Esophagus muscularis mucosa (tissue), 4 donors: ENCODE results near the gene RCBTB1. TPM values are rescaled to one million over a fixed set of nuclear protein-coding genes. Genes with fewer than 3 reads are reported as not detected.

Experiments
- DNase-seq: peaks from one replicate; pipeline ENCODE4 v3.0.0-alpha.2; 2017; ENCODE audit errors: extremely low spot score
- H3K27ac ChIP-seq, 4 donors: fragments of 200-600 bp; sonication (generic); replicated peaks in 1 of 4; 1 replicate in 3 of 4; 2 replicates in 1 of 4; pipeline ENCODE4 v1.5.1; 2016 to 2019; ENCODE audit warnings: mild to moderate bottlenecking in 1 of 4
- H3K27me3 ChIP-seq, 4 donors: fragments of 200-600 bp; sonication (generic); one replicate each; pipeline versions ENCODE4 v1.5.1 to v1.6.0; 2016 to 2019
- H3K36me3 ChIP-seq, 4 donors: fragments of 200-600 bp; sonication (generic); one replicate each; pipeline ENCODE4 v1.5.1; 2016 to 2019
- H3K4me1 ChIP-seq, 4 donors: fragments of 200-600 bp; sonication (generic); one replicate each; pipeline ENCODE4 v1.5.1; 2016 to 2019
- H3K4me3 ChIP-seq, 4 donors: fragments of 200-600 bp; sonication (generic); 1 replicate in 2 of 4; 2 replicates in 2 of 4; pipeline ENCODE4 v1.5.1; 2016 to 2019; ENCODE audit warnings: mild to moderate bottlenecking in 4 of 4, moderate library complexity in 1 of 4
- H3K9me3 ChIP-seq, 4 donors: fragments of 200-600 bp; sonication (generic); 1 replicate in 3 of 4; 2 replicates in 1 of 4; pipeline ENCODE4 v1.5.1; 2016 to 2019
- EP300 ChIP-seq: sonication (generic); formaldehyde crosslinking; IDR thresholded peaks from one replicate; pipeline ENCODE4 v1.6.1; 2017; ENCODE audit warnings: antibody characterized with exemption
- POLR2A ChIP-seq: fragments of 450-650 bp; IDR thresholded peaks from one replicate; pipeline ENCODE4 v1.6.1; 2017; ENCODE audit warnings: antibody characterized with exemption, moderate library complexity, mild to moderate bottlenecking, low read depth
- POLR2AphosphoS5 ChIP-seq, 2 donors: sonication (generic); formaldehyde crosslinking; IDR thresholded peaks; one replicate each; pipeline ENCODE4 v1.6.1; 2017; ENCODE audit warnings: antibody characterized with exemption in 2 of 2
- WGBS: methylation state at CpG from one replicate; pipeline ENCODE4 v1.1.5; 2018; 5-methylcytosine and 5-hydroxymethylcytosine counted together
- intact Hi-C: fragments of 100-400 bp; cut with DNase I; formaldehyde crosslinking; loops from one replicate; pipeline ENCODE4 v1.15.1; 2023
- total RNA-seq, 4 donors: library from RNA; depleted of rRNA; stranded (reverse); fragments of >200 nt; gene quantifications; one replicate each; pipeline versions ENCODE4 v1.1.0 to v1.2.1, GENCODE V29; 2016
- TF ChIP-seq, protein P1 (sequence below), 3 experiments: fragments of 200-600 bp in 2 of 3; fragments of 450-650 bp in 1 of 3; sonication (generic) in 2 of 3; IDR thresholded peaks; one replicate each; pipeline ENCODE4 v1.5.1; 2017 to 2019; ENCODE audit warnings: antibody characterized with exemption in 3 of 3, mild to moderate bottlenecking in 2 of 3, moderate library complexity in 1 of 3

Gene RCBTB1
- total RNA-seq, 4 donors from 2014 or later = 11.1 to 14.7 (median 12.3) TPM

DNA sequence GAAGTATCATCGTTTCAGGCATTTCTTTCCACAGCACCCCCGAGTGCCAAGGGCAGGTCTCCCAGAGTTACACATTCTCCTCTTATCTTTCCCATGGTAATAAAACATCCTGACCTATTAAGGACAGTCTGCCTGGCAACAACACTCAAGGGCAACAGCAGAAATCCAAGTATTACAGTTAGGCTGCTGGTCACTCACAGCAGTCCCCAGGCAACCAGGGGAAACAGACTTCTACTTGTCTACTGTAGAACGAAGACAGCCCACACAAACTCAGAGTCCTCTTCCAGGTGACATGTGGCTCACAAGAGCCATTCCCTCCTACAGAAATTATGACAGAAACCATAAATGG is 24.3 kb downstream of the RCBTB1 start:
- peaks cover 18 to 69% (median 47%) of the 10 kb centered on the region in 4 donors for H3K36me3 ChIP-seq
- H3K4me3 ChIP-seq = no peak overlapping the region
- no peaks in the 10 kb centered on the region for H3K4me1 ChIP-seq
- DNase-seq = no peak
- H3K9me3 ChIP-seq = no peaks in the 10 kb centered on the region
- TF ChIP-seq, protein P1, sequence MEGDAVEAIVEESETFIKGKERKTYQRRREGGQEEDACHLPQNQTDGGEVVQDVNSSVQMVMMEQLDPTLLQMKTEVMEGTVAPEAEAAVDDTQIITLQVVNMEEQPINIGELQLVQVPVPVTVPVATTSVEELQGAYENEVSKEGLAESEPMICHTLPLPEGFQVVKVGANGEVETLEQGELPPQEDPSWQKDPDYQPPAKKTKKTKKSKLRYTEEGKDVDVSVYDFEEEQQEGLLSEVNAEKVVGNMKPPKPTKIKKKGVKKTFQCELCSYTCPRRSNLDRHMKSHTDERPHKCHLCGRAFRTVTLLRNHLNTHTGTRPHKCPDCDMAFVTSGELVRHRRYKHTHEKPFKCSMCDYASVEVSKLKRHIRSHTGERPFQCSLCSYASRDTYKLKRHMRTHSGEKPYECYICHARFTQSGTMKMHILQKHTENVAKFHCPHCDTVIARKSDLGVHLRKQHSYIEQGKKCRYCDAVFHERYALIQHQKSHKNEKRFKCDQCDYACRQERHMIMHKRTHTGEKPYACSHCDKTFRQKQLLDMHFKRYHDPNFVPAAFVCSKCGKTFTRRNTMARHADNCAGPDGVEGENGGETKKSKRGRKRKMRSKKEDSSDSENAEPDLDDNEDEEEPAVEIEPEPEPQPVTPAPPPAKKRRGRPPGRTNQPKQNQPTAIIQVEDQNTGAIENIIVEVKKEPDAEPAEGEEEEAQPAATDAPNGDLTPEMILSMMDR (IDR thresholded peaks at IDR 0.05) = no peak
- no peak for TF ChIP-seq EP300
- TF ChIP-seq POLR2AphosphoS5 (IDR thresholded peaks at IDR 0.05) = no peak
- no peak for TF ChIP-seq POLR2A
- WGBS = 70% methylated on average over 3 of the region's 3 CpGs
- H3K27ac ChIP-seq = no peak overlapping the region
- no peaks in the 10 kb centered on the region for H3K27me3 ChIP-seq
- intact Hi-C loops = no loop called here

DNA sequence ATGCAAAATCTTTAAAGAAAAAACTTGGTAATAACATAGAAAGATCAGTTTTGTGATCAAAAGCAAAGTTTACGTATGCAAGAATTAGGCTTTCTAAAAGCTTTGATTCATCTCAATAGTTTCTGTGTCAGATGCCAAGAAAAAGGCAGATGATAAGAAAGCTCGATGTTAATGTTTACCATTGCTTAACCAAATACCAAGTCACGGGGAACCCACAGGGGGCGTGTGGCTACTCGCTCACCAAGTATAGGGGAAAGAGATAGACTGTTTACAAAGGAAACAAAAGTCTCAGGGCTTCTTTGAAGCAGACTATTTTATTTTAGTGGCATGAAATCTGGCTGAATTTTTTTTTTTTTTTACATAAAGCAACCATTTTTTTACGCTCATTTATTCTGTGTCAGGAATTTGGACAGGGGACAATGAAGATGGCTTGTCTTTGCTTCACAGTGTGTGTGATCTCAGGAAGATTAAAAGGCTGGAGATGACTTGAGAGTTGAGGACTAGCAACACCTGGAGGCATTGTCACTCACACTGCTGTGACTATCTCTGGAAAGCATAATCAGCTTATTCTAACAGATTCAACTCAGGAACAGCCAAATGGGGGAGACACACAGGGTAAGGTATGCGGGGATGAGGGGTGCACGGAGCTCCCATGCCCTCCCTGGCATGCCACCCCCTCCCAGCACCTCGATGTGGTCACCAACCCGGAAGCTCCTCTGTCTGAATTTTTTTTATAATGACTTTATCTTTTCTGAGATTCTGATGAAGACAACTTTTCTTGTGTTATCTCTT is 24.9 kb downstream of the RCBTB1 start:
- Histone ChIP-seq H3K27ac (no peak overlapping the region), H3K27me3 (no peaks in the 10 kb centered on the region), H3K4me3 (no peak overlapping the region), H3K9me3 (no peaks in the 10 kb centered on the region), H3K36me3 (peaks cover 18 to 69% (median 48%) of the 10 kb centered on the region in 4 donors), H3K4me1 (no peaks in the 10 kb centered on the region)
- intact Hi-C loops = no loop called here
- WGBS = 69% methylated on average over 10 of the region's 10 CpGs
- TF ChIP-seq EP300 (no peak), POLR2AphosphoS5 (IDR thresholded peaks at IDR 0.05) (no peak), POLR2A (no peak)
- TF ChIP-seq, protein P1 (IDR thresholded peaks at IDR 0.05) = no peak
- no peak for DNase-seq

DNA sequence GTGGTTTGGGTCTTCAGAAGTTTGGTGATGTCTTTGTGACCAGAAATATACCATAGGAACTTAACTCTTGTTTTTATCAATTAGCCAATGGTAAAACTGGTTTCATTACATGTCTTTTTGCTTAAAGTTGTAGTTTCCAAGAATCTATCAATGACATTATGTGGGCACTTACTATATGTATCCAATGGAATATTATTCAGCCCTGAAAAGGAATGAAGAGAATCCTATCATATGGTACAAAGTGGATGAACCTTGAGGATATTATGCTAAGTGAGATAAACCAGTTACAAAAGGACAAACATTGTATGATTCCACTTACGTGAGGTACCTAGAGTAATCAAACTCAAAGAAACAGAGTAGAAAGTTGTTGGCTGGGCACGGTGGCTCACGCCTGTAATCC is 26.4 kb downstream of the RCBTB1 start:
- Histone ChIP-seq H3K36me3 (peaks cover 18 to 70% (median 53%) of the 10 kb centered on the region in 4 donors), H3K4me3 (no peak overlapping the region), H3K27me3 (no peaks in the 10 kb centered on the region), H3K9me3 (no peaks in the 10 kb centered on the region), H3K27ac (no peak overlapping the region), H3K4me1 (no peaks in the 10 kb centered on the region)
- intact Hi-C loops = no loop called here
- TF ChIP-seq EP300 (no peak), POLR2AphosphoS5 (IDR thresholded peaks at IDR 0.05) (no peak), POLR2A (no peak)
- TF ChIP-seq, protein P1 (IDR thresholded peaks at IDR 0.05) = no peak
- DNase-seq = no peak
- 95% methylated on average over 3 of the region's 3 CpGs for WGBS

DNA sequence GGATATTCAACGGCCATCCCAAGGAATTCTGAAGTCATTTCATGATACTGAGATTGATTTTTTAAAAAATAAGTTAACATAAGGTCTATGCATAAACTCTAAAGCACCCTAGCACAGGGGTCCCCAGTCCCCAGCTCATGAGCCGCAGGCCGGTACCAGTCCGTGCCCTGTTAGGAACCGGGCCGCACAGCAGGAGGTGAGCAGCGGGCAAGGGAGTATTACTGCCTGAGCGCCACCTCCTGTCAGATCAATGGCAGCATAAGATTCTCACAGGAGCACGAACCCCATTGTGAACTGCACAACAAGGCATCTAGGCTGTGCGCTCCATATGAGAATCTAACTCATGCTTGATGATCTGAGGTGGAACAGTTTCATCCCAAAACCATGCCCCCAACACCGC is 31.0 kb downstream of the RCBTB1 start:
- Histone ChIP-seq H3K27me3 (no peaks in the 10 kb centered on the region), H3K4me1 (no peaks in the 10 kb centered on the region), H3K36me3 (peaks cover 24 to 87% (median 57%) of the 10 kb centered on the region in 4 donors), H3K27ac (no peak overlapping the region), H3K9me3 (no peaks in the 10 kb centered on the region), H3K4me3 (no peak overlapping the region)
- WGBS = 91% methylated on average over 9 of the region's 11 CpGs
- TF ChIP-seq, protein P1 (IDR thresholded peaks at IDR 0.05) = no peak
- TF ChIP-seq POLR2A = no peak
- no peak for TF ChIP-seq POLR2AphosphoS5 (IDR thresholded peaks at IDR 0.05)
- no peak for TF ChIP-seq EP300
- intact Hi-C loops = no loop called here
- no peak for DNase-seq

DNA sequence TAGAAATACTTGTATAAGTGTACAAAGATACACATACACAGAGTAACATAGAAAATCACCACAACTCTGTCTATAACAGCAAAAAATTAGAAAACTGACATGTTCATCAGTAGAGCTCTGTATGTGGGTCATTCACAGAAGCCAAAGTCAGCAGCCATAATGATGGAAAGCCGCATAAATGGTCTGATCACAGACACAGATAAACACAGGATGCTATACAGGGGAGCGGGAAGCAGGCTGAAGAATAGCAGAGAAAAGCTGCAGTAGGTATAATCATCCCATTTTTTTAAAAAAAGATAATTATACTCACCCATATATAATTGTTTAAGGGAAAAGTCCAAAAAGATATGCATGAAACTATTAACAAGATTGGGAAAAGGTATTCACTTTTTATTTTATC is 31.5 kb downstream of the RCBTB1 start:
- H3K36me3 ChIP-seq = peaks cover 24 to 87% (median 57%) of the 10 kb centered on the region in 4 donors
- 96% methylated on average over 2 of the region's 2 CpGs for WGBS
- no peak overlapping the region for H3K27ac ChIP-seq
- no peak overlapping the region for H3K4me3 ChIP-seq
- no peaks in the 10 kb centered on the region for H3K4me1 ChIP-seq
- no peaks in the 10 kb centered on the region for H3K9me3 ChIP-seq
- H3K27me3 ChIP-seq = no peaks in the 10 kb centered on the region
- TF ChIP-seq POLR2AphosphoS5 (IDR thresholded peaks at IDR 0.05) (no peak), EP300 (no peak), POLR2A (no peak)
- TF ChIP-seq, protein P1 (IDR thresholded peaks at IDR 0.05) = no peak
- no peak for DNase-seq
- intact Hi-C loops = no loop called here
